ENCODE data around the gene GDNF.
"Not testable (repeated sequence)": the region's sequence is repeated elsewhere in the genome, so short reads cannot be mapped to it uniquely, and the experiment has no call there.

Gene GDNF

DNA sequence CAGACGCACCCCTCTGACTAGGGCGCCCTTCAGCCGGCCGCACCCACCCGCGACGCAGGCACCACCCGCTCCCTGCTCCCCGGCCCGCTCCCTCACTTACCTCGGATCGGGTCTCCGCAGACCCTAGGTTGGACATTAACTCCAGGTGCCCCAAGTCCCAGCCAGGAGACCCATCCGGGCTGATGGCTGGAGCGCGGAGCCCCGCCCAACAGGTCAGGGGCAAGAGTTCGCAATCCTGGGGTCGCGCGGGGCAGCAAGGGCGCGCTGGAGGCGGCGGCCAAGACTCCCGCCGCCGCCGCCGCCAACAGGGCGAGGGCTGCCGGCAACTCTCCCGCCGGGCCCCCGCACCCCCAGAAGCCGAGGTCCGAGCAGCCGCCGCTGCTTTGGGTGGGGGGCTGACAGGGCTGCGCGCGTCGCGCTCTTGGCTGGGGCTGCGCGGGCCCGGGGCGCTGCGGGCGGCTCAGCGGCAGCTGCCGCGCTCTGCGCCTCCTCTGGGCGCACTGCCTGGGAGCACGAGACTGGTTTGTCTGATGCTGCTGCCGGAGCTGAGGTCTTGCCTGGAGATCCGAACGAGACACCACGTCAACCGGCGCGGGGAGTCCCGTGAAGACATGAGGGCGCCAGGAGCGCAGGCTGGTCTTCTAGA, at the start of gene GDNF:
Gene GDNF (minus strand): TSS at position 635 of the 646 bp plus-strand sequence. CDS start 5,245 bp downstream, outside the sequence.
- peak; percentile 73 to 74 for DNase-seq

GRCh38 chr5:37888476-37888875, 48.6 kb upstream of the GDNF start:
- DNase-seq = no peak

DNA sequence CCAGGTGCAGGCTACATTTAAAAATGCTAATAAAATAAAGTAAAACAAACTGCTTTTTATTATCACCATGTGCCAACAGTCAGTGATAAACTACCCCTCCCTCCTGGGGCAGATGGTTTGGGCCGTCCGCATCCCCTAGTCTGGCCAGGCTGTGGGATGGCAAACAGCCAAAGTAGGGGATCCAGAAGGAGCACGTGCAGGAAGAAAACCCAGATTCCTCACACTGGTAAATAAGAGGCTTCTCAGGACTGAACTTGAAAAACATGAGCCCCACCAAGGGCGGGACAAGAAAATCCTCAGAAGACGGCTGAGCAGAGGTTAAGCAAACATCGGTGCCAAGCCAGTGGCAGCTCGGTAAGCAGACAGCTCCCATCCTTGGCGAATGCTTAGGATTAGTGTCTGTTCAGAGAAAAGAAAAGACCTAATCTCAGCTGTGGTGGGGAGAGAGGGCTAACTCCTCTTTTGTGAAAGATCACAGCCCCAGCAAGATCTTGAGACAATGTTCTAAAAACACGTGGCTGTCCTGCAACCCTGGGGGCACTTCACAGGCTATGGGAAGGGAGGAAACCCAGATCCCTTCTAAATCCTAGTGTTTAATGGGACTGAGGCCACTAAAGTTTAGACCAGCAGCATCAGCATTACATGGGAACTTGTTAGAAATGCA, 46.5 kb upstream of the GDNF start:
- no peak for DNase-seq

DNA sequence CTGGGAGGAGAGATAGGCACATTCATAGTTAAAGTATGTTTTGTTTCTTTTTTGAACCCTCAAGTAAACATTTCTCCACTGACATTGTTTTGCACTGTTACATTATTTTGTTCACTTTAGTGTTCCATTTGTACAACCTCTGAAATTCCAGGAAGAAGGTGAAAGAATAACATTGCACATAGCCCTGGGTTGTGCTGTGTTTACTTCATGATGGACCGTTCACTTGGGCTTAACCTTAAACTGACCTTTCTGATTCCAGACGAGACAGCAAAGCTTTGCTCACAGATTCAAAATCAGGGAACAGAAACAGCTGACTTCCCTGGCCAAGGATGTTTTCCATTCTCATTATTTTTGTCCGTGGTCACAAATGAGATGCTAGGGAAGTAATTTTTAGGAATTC, 42.8 kb upstream of the GDNF start:
- DNase-seq = no peak

DNA sequence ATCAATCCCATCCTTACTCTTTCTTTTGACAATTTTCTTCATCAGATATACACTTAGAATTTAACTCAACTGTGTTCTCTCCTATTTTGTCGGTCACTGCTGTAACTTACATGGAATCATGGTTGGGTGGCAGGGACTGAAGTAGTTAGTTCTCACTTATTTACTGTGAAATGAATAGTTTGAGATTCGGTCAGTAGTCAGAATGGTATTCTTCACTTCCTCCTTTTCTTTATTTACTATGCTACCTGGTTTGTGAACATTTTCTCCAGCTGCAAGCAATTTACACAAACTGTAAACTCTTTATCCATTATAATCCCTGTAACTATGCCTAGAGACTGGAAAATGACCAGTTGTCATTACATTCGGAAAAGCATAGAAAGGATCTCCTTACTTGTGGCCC, 41.5 kb upstream of the GDNF start:
- no peak for DNase-seq

- no peak for DNase-seq
Measured at GRCh38 chr5:37876943-37877342, 37.1 kb upstream of the GDNF start.

DNA sequence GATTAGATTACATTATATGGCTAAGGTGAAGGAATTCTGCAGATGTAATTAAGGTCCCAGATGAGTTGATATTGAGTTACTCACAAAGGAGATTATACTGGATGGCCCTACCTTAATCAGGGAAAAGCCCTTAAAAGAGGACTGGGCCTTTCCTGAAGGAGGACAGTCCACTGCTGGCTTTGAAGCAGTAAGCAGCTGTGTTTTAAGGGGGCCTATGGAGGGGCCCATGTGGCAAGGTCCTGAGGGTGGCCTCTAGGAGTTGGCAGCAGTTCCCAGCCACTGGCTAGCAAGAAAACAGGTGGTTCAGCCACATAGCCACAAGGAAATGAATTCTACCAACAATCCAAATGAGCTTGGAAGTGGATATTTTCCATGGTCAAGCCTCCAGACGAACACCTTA, 36.4 kb upstream of the GDNF start:
- DNase-seq = no peak

DNA sequence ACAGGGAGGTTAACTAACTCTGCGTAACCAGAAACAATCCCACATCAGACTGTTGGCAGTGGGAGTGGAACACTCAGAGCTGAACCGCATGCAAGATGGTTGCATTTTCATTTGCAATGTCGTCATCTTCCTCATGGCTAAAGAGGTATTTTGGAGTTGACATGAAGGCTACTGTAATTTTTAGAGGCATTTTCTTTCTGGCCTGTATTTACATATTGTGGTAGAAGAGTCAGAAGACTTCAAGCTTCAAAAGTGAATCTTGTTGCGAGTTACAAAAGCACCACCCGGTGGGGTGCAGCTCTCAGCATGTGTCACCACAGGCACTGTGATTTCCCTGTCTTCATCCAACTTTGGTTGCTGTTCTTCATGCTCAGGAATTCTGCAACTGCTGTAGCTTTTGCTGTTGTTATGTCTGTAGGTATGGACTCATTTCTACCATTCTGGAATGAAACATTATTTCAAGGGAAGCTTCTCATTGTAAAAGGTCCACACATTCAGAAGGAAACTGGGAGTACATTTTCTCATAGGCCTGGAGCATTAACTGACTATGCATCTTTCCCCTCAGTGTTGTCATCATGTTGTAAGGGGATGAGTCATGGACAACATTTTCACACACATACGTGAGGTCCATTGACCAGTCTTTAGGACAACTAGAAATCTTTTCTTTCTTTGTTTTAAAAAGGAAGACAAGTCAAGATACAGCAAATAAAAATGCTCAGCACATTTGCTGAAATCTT, 35.4 kb upstream of the GDNF start:
- DNase-seq = no peak

- no peak for DNase-seq
Measured at GRCh38 chr5:37873988-37874387, 34.1 kb upstream of the GDNF start.

DNA sequence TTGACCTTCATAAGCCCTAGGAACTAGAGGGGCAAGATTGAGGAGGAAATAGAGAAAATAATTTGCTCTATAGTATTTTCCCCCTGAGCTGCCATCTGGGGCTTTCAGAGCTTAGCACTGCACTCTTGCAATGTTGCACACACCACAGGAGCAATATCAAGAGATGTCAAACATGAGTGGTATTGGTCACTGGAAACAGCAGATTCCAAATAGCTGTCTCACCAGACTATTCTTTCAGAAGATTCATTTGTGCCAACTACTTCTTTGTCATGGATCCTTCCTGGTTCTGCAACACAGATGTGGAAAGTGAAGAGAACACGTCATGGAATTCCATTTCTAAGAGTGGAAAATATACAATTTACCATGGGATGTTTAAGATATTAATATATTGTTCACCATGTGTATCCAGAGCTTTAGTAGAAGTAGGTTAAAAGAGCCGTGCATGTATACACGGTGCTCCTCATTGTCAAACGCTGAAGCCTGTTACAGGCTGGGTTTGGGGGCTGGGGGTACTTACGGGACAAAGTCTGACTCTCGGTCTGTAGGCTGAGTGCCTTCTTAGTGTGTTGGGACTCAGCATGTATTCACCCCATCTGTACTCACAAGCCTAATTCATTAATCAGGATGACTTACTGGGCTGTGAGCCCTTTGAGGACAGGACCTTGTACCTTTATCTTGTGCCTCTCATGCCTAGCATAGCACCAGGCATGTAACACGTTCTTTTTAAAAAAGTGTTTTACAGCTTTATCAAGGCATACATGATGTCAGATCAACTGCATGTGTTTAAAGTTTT, 31.4 kb upstream of the GDNF start:
- no peak for DNase-seq

DNA sequence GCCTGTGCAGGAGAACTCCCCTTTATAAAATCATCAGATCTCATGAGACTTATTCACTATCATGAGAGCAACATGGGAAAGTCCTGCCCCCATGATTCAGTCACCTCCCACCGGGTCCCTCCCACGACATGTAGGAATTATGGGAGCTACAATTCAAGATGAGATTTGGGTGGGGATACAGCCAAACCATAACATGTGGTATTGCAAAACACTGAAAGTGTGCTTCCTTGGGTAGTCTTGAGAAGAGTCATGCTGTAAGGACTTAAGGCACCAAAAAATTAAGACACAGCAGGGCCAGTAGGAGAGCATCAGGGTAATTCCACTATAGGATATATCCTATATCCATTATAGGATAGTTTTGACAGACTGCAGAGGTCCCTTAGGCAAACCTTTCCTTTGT, 29.4 kb upstream of the GDNF start:
- DNase-seq = no peak

- DNase-seq = no peak
Measured at GRCh38 chr5:37867654-37868053, 27.8 kb upstream of the GDNF start.

DNA sequence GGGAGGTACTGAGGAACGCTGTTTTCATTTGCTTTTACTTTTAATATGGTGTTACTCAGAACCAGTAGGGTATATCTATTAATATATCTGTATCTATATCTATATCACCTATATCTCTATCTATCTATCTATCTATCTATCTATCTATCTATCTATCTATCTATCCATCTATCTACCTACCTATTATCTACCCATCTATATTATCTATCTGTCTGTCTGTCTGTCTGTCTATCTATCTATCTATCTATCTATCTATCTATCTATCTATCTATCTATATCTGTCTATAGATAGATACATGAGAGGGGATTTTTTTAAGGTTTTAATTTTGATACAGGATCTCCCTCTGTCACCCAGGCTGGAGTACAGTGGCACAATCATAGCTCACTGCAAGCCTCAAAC, 23.1 kb upstream of the GDNF start:
- DNase-seq = not testable (repeated sequence)

- no peak for DNase-seq
Measured at GRCh38 chr5:37860206-37860605, 20.4 kb upstream of the GDNF start.

DNA sequence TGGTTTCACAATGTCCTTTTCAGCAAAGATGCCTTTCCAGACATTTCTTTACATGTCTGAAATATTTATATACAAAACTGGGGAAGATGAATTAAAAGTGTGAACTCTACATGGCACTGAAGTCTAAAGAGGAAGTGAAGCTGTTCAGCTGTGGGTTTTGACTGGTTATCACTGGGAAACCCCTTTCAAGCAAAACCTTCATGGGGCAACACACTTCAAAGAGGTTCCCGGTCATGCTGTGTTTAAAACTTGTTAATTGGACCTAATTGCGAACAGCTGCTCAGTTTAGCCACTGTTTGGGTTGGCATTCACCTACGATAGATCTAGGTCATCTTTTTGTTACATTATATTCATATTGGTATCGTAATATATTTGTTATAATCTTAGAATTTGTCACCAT, 20.0 kb upstream of the GDNF start:
- DNase-seq = no peak

- no peak for DNase-seq
Measured at GRCh38 chr5:37858250-37858649, 18.4 kb upstream of the GDNF start.

DNA sequence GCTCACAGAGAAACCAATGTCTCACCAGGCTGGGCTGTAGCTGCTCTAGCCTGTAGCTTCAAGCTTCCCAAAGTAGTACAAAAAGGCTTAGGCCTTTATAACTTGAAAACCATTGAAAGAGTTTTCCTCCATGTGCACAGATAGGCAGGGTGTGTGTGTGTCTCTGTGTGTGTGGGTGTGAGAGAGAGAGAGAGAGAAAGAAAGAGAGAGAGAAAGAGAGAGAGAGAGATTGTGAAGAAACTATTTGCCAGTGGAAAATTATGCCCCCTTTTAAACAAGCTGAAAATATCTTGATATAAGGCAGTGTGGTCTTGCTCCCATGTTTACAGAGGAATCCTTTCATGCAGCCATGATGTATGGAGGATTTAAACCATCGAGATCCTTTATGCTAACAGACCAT, 17.9 kb upstream of the GDNF start:
- DNase-seq = no peak

DNA sequence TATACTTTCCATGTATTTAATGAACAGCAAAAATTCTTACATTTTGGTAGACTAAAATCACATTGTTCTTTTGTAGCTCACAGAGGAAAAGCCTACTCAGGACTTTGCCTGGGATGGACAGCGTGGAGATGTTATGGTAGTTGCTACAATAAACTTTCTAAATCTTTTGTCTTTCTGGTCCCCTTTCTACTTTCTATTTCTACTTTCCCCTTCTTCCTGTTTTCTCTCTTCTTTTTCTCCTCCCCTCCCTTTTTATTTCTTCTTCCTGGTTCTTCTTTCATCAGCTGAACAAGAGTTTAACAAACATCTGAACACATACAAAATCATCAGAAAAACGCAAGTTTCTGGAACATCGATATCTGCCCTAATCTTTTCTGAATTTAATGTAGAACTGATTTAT, 15.6 kb upstream of the GDNF start:
- DNase-seq = no peak

DNA sequence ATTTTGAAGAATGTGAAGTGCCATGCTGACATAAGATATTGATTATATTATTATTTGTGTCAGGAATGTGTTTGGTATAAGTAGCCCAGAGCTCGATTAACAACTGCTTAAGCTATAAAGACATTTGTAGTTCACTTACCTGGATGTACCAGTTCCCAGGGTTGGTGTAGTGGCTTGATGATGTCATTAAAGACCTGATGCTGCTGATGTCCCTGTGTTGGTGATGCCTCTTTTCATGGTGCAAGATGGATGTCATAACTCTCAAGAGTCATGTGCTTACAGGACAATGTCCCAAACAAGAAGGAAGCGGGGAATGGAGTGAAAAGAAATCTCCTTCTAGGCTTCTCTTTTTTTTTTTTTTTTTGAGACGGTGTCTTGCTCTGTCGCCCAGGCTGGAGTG, 11.5 kb upstream of the GDNF start:
- DNase-seq = no peak

- DNase-seq = no peak
Measured at GRCh38 chr5:37850226-37850865, 10.5 kb upstream of the GDNF start.

DNA sequence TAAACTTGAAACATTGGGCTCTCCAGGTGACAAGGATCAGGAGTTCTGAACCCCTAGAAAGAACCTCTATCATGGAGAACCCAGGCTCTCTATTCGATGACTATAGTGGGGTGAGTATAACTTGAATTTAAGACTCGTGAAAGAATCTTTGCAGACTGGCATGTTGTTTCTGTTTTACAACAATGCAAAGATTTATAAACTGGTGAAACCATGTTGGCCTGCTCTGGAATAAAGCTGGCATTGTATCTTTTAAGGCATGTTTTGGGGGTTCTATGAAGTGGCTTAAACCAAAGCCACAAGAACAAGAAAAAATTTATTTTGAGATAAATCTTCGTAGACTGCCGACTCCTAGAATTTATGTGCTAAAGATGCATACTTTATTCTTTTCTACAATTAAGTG, 9.8 kb upstream of the GDNF start:
- no peak for DNase-seq

DNA sequence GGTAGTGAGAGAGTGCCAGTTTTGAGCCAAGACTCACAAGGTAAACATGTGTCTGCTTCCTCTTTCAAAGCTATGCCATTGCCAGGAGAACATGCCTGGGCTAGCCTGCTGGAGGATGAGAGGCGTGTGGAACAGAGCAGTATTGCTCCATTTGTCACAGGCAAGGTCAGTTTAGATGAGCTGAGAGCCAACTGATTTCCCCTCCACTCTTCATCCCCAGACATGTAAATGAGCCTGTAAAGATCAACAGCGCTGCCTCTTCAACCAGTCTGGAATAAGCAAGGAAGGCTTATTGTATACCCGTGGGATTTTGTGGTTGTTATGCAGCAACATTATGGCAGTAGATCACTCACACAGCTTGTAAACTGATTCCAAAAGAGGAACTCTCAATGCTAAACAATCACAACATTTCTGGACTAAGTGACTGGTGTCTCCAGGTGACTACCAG, 8.2 kb upstream of the GDNF start:
- peak in 1 of 2 experiments; percentile 18 for DNase-seq

- no peak for DNase-seq
Measured at GRCh38 chr5:37846786-37847310, 7.0 kb upstream of the GDNF start.
